OCI-LY1 (cell line): ENCODE measurements around the gene ATP12A.

Experiments used
- H2AFZ ChIP-seq: fragments of 200-600 bp; sonication (generic), shearing (Covaris generic); 2 replicates; pipeline ENCODE4 v1.6.0; 2014; ENCODE audit warnings: antibody characterized with exemption, mild to moderate bottlenecking, low read length
- H3F3A ChIP-seq: fragments of 200-600 bp; sonication (generic), shearing (Covaris generic); 2 replicates; pipeline ENCODE4 v1.6.0; 2014; ENCODE audit warnings: mild to moderate bottlenecking, antibody characterized with exemption, low read length, moderate library complexity; ENCODE audit not compliant: insufficient read depth
- H3K27ac ChIP-seq: fragments of 200-600 bp; sonication (generic); 2 replicates; pipeline ENCODE4 v1.5.1; 2014; ENCODE audit warnings: low read length, mixed run types, mild to moderate bottlenecking, low read depth; ENCODE audit not compliant: poor library complexity, severe bottlenecking
- H3K27me3 ChIP-seq: fragments of 200-600 bp; sonication (generic); 2 replicates; pipeline ENCODE4 v1.6.0; 2014; ENCODE audit warnings: antibody characterized with exemption, mild to moderate bottlenecking, low read length, moderate library complexity; ENCODE audit not compliant: insufficient read depth
- H3K36me3 ChIP-seq: fragments of 200-600 bp; sonication (generic); 2 replicates; pipeline ENCODE4 v1.6.1; 2014; ENCODE audit warnings: mild to moderate bottlenecking, antibody characterized with exemption, low read length, moderate library complexity, mixed read lengths; ENCODE audit not compliant: insufficient read depth
- H3K4me1 ChIP-seq: fragments of 200-600 bp; sonication (generic); 2 replicates; pipeline ENCODE4 v1.5.1; 2014; ENCODE audit warnings: mild to moderate bottlenecking, low read length, moderate library complexity; ENCODE audit not compliant: insufficient read depth, severe bottlenecking
- H3K4me2 ChIP-seq: fragments of 200-600 bp; sonication (generic), shearing (Covaris generic); 2 replicates; pipeline ENCODE4 v1.6.1; 2014; ENCODE audit warnings: low read length
- H3K4me3 ChIP-seq: fragments of 200-600 bp; sonication (generic); 2 replicates; pipeline ENCODE4 v1.5.1; 2014; ENCODE audit warnings: low read length, low read depth, mild to moderate bottlenecking, mixed read lengths; ENCODE audit not compliant: poor library complexity, severe bottlenecking
- H3K79me2 ChIP-seq: fragments of 200-600 bp; shearing (Covaris generic); 2 replicates; pipeline ENCODE4 v1.6.1; 2016; ENCODE audit warnings: mixed run types, low read length, mixed read lengths; ENCODE audit not compliant: insufficient read depth
- H3K9ac ChIP-seq: fragments of 200-600 bp; sonication (generic), shearing (Covaris generic); 2 replicates; pipeline ENCODE4 v1.6.1; 2014; ENCODE audit warnings: mild to moderate bottlenecking, low read length, mixed read lengths
- H3K9me2 ChIP-seq: fragments of 200-600 bp; sonication (generic), shearing (Covaris generic); 2 replicates; pipeline ENCODE4 v1.6.1; 2014; ENCODE audit warnings: low read depth, mild to moderate bottlenecking, low read length, mixed read lengths
- H3K9me3 ChIP-seq: fragments of 200-600 bp; shearing (Covaris generic); 2 replicates; pipeline ENCODE4 v1.6.1; 2014; ENCODE audit warnings: low read length, mixed read lengths
- H4K20me1 ChIP-seq: fragments of 200-600 bp; sonication (generic), shearing (Covaris generic); 2 replicates; pipeline ENCODE4 v1.6.0; 2016; ENCODE audit warnings: mild to moderate bottlenecking, low read length; ENCODE audit not compliant: insufficient read depth
- EZH2 ChIP-seq: fragments of 200-600 bp; sonication (generic), shearing (Covaris generic); IDR thresholded peaks from 2 replicates; pipeline ENCODE4 v1.8.0; 2017; ENCODE audit warnings: borderline replicate concordance, mixed run types, mild to moderate bottlenecking, antibody characterized with exemption, low read length, moderate library complexity, mixed read lengths
- TF ChIP-seq, protein P1 (sequence below): fragments of 200-600 bp; sonication (generic), shearing (Covaris generic); IDR thresholded peaks from 2 replicates; pipeline ENCODE4 v1.5.1; 2017; ENCODE audit warnings: mild to moderate bottlenecking, antibody characterized with exemption, low read length, moderate library complexity, mixed read lengths

ATP12A gene

DNA sequence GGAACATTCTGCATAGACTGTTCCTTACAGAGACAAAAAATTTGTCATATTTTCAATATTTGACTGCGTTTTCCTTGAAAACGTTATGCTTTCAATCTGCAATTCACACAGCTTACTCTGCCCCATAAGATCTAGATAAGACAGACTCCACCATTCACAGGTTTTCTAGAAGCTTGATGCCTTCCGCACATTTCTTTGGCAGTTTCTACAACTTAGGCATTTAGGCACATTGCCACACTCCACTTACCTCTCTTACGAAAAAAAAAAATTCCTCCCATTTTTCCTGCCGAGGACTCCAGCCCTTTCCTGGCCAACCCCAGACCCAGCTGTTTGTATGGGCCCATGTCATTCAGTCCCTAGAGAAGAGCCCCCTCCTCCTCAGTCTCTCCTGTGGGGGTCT lies 11.2 kb downstream of the ATP12A start:
- no peaks in the 10 kb centered on the region for H3K9me2 ChIP-seq
- H3K4me3 ChIP-seq, result no peak overlapping the region
- H3K36me3 ChIP-seq, result no peaks in the 10 kb centered on the region
- TF ChIP-seq, protein P1, sequence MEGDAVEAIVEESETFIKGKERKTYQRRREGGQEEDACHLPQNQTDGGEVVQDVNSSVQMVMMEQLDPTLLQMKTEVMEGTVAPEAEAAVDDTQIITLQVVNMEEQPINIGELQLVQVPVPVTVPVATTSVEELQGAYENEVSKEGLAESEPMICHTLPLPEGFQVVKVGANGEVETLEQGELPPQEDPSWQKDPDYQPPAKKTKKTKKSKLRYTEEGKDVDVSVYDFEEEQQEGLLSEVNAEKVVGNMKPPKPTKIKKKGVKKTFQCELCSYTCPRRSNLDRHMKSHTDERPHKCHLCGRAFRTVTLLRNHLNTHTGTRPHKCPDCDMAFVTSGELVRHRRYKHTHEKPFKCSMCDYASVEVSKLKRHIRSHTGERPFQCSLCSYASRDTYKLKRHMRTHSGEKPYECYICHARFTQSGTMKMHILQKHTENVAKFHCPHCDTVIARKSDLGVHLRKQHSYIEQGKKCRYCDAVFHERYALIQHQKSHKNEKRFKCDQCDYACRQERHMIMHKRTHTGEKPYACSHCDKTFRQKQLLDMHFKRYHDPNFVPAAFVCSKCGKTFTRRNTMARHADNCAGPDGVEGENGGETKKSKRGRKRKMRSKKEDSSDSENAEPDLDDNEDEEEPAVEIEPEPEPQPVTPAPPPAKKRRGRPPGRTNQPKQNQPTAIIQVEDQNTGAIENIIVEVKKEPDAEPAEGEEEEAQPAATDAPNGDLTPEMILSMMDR, result no peak
- no peak for TF ChIP-seq EZH2
- H3K9me3 ChIP-seq, result no peaks in the 10 kb centered on the region
- no peak overlapping the region for H3K9ac ChIP-seq
- no peak overlapping the region for H3K4me2 ChIP-seq
- H2AFZ ChIP-seq, result no peak overlapping the region
- H3K4me1 ChIP-seq, result no peaks in the 10 kb centered on the region
- no peaks in the 10 kb centered on the region for H4K20me1 ChIP-seq
- H3F3A ChIP-seq, result no peaks in the 10 kb centered on the region
- no peaks in the 10 kb centered on the region for H3K79me2 ChIP-seq
- H3K27me3 ChIP-seq, result peaks cover 4% of the 10 kb centered on the region; the same call in 1 of the 2 replicates
- no peak overlapping the region for H3K27ac ChIP-seq

DNA sequence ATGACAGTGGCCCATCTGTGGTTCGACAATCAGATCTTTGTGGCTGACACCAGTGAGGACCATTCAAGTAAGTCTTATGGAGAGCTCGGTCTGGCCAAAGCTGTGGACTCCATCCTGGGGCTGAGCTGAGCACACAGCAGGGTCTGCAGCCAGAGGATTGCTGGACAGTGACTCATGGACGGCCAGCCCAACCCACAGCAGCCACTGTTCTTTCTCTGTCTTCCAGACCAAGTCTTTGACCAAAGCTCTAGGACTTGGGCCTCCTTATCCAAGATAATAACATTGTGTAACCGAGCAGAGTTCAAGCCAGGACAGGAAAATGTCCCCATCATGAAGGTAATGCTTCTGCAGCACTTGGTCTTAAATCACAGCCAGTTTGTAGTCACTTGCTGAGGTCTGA lies 12.4 kb downstream of the ATP12A start:
- Histone ChIP-seq H3K9me3 (no peaks in the 10 kb centered on the region), H3K27me3 (peaks cover 4% of the 10 kb centered on the region; the same call in 1 of the 2 replicates), H3K4me1 (no peaks in the 10 kb centered on the region), H3F3A (no peaks in the 10 kb centered on the region), H3K36me3 (no peaks in the 10 kb centered on the region), H3K9me2 (no peaks in the 10 kb centered on the region), H3K4me3 (no peak overlapping the region), H3K27ac (no peak overlapping the region), H3K79me2 (no peaks in the 10 kb centered on the region), H2AFZ (no peak overlapping the region), H3K4me2 (no peak overlapping the region), H3K9ac (no peak overlapping the region), H4K20me1 (no peaks in the 10 kb centered on the region)
- TF ChIP-seq, protein P1, result no peak
- TF ChIP-seq EZH2, result no peak

DNA sequence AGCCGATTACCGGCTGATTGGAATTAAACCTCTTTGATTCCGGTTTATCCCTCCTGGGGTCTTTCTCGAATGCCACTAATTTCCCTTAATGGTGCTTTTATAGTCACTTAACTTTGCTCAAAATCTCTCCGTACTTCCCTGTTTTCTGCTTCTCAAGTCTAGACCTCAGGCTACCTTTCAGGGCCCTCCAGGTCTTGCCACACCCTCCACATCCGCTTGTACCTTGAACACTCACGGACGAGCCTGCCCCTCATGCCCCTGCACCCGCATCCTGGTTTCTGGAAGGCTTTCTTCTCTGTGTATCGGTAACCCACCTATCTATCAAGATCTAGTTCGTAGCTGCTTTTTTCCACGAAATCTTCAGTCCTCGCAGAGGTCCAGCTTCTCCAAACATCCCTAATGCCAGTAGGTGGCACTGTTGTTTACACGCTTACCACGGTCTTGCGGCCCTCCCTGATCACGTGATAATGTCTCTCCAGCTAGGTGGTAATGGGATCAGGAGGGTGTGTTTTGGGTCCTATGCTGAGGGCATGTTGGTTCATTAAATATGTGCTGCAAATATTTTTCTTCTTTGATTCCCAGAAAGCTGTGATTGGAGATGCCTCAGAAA lies 13.8 kb downstream of the ATP12A start:
- no peak overlapping the region for H3K9ac ChIP-seq
- H3F3A ChIP-seq, result no peaks in the 10 kb centered on the region
- no peaks in the 10 kb centered on the region for H4K20me1 ChIP-seq
- no peak overlapping the region for H3K4me2 ChIP-seq
- no peak overlapping the region for H2AFZ ChIP-seq
- H3K9me3 ChIP-seq, result no peaks in the 10 kb centered on the region
- H3K4me3 ChIP-seq, result no peak overlapping the region
- no peak overlapping the region for H3K27ac ChIP-seq
- H3K79me2 ChIP-seq, result no peaks in the 10 kb centered on the region
- H3K4me1 ChIP-seq, result no peaks in the 10 kb centered on the region
- no peaks in the 10 kb centered on the region for H3K9me2 ChIP-seq
- no peaks in the 10 kb centered on the region for H3K36me3 ChIP-seq
- H3K27me3 ChIP-seq, result peaks cover 4% of the 10 kb centered on the region; the same call in 1 of the 2 replicates
- no peak for TF ChIP-seq EZH2
- TF ChIP-seq, protein P1, result peak; percentile 86
